Fibroblast of pulmonary artery (primary cell): ENCODE results near the gene BAK1.
A peak's percentile ranks its signal among the peaks of the same experiment; 100 is the strongest.

ENCODE experiments used
- DNase-seq: peaks from one replicate; pipeline ENCODE4 v3.0.0-alpha.2; 2010; ENCODE audit warnings: low read depth
- H3K4me3 ChIP-seq: replicated peaks from 2 replicates; pipeline ENCODE4 v1.5.1; 2011; ENCODE audit warnings: low read depth, mild to moderate bottlenecking, control low read depth, low read length, moderate library complexity
- TF ChIP-seq, protein P1 (sequence below): IDR thresholded peaks from 2 replicates; pipeline ENCODE4 v1.5.1; 2011; ENCODE audit warnings: mild to moderate bottlenecking, control low read depth, low read length, inconsistent platforms; ENCODE audit errors: missing control alignments

The BAK1 gene

DNA sequence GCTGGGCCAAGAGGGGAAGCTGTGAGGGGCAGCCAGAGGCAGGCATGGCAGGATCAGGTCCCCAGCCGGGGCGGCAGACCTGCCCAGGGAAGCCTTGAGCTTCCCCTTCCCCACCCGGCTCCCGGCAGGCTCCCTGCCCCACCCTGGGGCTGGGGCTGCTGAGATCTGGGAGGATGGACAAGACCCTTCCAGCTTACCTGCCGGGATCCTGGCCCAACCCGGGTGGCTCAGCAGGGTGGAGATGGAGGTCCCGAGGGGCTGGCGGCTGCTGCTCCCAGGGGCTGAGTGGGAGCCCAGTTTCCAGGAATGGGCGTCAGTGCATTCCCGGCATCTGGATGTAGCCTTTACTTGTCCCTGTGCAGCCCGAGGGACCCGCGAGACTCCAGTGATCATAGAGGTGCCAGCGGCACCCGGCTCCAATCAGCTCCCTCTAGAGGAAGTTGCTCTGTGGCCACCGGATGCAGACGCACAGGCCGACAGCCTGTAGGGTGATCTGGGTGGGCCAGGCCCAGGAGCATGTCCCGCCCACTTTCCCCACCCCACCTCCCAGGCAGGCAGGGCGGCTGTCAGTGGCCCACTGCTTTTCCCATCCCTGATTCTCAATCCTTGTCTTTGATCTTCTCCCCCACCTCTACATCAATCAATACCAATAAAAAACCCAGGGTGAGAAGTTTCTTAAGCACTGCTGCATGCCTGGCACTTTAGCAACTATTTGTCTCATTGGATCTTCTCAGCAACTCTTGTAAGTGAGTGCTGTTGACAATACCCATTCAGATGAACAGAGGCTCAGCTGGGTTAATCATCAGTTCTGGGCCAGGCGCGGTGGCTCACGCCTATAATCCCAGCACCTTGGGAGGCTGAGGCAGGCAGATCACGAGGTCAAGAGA is at the start of gene BAK1:
Gene BAK1 (minus strand): TSS at position 449 of the 887 bp plus-strand sequence. CDS start 2,672 bp downstream, outside the sequence.
- TF ChIP-seq, protein P1, sequence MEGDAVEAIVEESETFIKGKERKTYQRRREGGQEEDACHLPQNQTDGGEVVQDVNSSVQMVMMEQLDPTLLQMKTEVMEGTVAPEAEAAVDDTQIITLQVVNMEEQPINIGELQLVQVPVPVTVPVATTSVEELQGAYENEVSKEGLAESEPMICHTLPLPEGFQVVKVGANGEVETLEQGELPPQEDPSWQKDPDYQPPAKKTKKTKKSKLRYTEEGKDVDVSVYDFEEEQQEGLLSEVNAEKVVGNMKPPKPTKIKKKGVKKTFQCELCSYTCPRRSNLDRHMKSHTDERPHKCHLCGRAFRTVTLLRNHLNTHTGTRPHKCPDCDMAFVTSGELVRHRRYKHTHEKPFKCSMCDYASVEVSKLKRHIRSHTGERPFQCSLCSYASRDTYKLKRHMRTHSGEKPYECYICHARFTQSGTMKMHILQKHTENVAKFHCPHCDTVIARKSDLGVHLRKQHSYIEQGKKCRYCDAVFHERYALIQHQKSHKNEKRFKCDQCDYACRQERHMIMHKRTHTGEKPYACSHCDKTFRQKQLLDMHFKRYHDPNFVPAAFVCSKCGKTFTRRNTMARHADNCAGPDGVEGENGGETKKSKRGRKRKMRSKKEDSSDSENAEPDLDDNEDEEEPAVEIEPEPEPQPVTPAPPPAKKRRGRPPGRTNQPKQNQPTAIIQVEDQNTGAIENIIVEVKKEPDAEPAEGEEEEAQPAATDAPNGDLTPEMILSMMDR = peak; percentile 51
- peak within 1 kb of the TSS; percentile 89 for H3K4me3 ChIP-seq
- peak; percentile 88 for DNase-seq

DNA sequence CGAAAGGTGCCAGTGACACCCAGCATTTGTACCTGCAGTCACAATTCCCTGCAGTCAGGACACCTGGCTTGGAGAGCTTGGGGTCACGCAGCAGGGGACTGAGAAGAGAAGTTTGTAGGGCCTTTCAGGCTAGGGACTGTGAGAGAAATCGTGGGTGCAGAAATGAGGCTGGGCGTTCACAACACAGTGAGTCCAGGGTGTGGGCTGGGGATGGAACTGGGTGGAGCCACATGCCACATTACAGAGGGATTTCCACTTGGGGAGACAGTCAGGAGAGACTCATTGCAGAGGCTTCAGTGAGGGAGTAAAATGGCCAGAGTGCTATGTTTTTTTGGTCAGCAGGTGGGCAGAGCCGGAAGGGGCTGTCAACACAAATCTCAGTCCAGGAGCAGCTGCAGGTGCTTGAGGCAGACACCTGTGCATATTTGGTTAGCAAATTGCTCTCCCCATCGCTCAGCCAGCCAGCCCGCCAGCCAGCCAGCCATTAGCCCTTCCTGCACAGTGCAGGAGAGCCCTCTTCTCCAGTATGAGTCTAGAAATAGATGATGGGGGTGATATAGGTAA is 48.4 kb upstream of the BAK1 start:
- no peak overlapping the region for H3K4me3 ChIP-seq
- DNase-seq = no peak
- TF ChIP-seq, protein P1 = no peak

DNA sequence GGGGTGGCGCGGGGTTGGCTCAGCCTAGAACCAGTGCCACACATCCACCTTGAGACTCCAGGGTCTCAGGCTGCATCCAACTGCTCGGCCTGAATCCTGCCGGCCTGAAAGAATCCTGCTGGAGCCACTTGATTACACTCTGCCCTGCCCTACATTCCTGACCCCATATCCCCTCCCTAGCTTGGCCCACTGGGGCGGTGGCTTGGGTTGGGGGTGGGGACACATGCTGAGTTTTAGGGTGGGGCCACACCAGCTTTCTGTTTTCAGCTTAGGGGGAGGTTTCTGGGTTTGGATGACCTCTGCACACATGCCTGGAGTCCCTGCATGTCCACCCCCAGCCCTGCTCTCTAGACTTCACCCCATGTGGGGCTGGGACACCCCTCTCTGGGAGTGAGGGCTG is 47.8 kb upstream of the BAK1 start:
- no peak for DNase-seq
- no peak overlapping the region for H3K4me3 ChIP-seq
- TF ChIP-seq, protein P1 = no peak

DNA sequence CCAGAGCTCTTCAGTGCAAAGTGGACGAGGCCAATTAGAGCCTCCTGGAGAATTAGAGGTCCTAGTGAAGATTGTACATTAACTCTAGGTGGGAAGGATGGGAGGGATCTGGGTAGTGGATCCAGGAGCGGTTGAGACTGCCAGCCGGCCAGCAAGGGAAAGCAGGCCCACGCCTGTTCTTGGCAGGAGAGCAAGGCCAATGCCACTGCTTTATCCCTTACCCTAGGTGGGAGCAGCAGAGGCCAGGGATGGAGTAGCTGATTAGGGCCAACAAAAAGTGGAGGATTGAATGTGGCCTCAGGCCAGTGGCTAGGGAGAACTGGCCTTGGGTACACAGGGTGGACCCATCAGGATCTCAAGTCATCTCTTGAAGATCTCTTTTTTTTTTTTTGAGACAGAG is 44.8 kb upstream of the BAK1 start:
- TF ChIP-seq, protein P1 = no peak
- no peak overlapping the region for H3K4me3 ChIP-seq
- DNase-seq = no peak

GRCh38 chr6:33623895-33624381 is 43.9 kb upstream of the BAK1 start:
- DNase-seq = no peak
- H3K4me3 ChIP-seq = no peak overlapping the region
- TF ChIP-seq, protein P1 = no peak

DNA sequence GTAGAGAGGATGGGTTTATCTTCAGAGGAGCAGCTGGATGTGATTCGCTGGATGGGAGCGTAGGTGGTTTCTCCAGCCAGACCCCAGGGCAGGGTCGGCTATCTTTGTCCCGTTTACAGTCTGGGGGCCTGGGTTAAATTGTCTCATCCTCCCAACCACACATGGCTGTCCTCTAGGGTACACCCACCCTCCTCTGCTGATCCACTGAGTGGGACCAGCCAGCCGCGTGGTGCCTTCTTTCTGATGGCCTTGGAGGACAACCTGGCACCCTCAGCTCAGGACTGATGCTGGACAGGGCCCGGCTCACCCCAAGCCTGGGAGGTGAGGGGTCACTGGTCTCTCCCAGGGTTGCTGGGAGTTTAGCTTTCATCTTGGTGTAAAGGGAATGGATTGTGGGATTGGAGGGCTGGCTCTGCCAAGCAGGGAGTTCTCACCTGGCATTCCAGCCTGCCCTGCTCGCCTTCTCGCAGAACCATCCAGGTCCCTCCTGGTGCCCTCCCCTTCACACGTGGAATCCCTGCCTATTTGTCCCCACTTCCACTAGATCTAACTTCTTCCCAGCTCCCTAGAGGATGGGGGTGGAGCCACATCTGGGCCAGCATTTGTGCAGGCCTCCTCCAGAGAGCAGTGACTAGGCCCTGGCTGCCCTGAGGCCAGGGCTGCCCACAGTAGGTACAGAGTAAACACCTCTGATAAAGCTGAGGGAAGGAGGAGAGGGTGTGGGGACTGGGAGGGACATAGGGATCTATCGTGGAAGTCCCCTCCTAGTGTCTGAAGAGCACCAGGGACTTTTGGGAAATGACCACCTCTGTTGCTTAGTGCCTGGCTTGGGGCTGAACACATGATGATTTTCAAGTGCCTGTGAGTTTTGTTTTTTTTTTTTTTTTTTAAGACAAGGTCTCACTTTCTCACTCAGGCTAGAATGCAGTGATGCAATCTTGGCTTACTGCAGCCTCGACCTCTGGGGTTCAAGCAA is 42.7 kb upstream of the BAK1 start:
- TF ChIP-seq, protein P1 = no peak
- peak overlapping the region; percentile 63 for H3K4me3 ChIP-seq
- DNase-seq = peak; percentile 30
